COLO668 (cell line): Measurements from ENCODE around the gene EVPLL.
"Not testable (repeated sequence)": the region's sequence is repeated elsewhere in the genome, so short reads cannot be mapped to it uniquely, and the experiment has no call there.

Source experiments
- DNase-seq: peaks from one replicate; lab custom pipeline; 2025; ENCODE audit not compliant: unreplicated experiment; lab: John Stamatoyannopoulos, UW

Gene EVPLL

GRCh38 chr17:18423015-18423414, 45.4 kb downstream of the EVPLL start:
- not testable (repeated sequence) for DNase-seq

- not testable (repeated sequence) for DNase-seq
These were observed 48.0 kb downstream of the EVPLL start for GRCh38 chr17:18425593-18425992.

- DNase-seq: not testable (repeated sequence)
These were observed 49.1 kb downstream of the EVPLL start for GRCh38 chr17:18426639-18427038.

GRCh38 chr17:18432206-18432605, 54.6 kb downstream of the EVPLL start:
- DNase-seq: not testable (repeated sequence)
